Measurements from ENCODE around the gene ZNF514.

ZNF514 gene

DNA sequence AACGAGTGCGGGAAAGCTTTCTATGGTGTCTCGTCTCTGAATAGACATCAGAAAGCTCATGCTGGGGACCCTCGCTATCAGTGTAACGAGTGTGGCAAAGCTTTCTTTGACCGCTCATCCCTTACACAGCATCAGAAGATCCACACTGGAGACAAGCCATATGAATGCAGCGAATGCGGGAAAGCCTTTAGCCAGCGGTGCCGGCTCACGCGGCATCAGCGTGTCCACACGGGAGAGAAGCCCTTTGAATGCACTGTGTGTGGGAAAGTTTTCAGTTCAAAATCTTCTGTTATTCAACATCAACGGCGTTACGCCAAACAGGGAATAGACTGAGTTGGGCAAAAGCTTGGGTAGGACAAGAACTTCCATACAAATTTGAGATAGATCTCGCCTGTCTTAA is 22.1 kb upstream of the ZNF514 start:
- Histone ChIP-seq H3K27me3 (ENCODE audit: control insufficient read depth in 5 of 5, insufficient read depth in 4 of 5, low read length in 5 of 5) (peaks cover 0 to 5% (median 0%) of the 10 kb centered on the region in 5 donors), H3K9me3 (ENCODE audit: control insufficient read depth in 5 of 5, low read length in 5 of 5) (peaks cover 6 to 17% (median 9%) of the 10 kb centered on the region in 5 donors), H3K4me1 (ENCODE audit: control insufficient read depth in 5 of 5, insufficient read depth in 5 of 5, low read length in 5 of 5) (peaks cover 0 to 10% (median 0%) of the 10 kb centered on the region in 5 donors), H3K9ac (ENCODE audit: low read length in 5 of 5) (peak overlapping the region in 1 of 5 donors; percentile 65), H3K4me3 (ENCODE audit: low read depth in 1 of 5, low read length in 5 of 5) (peak overlapping the region in 1 of 5 donors; percentile 30), H3K27ac (ENCODE audit: low read depth, low read length) (no peak overlapping the region), H3K36me3 (ENCODE audit: control insufficient read depth in 5 of 5, insufficient read depth in 5 of 5, low read length in 5 of 5) (peaks cover 33 to 60% (median 42%) of the 10 kb centered on the region in 5 donors)

DNA sequence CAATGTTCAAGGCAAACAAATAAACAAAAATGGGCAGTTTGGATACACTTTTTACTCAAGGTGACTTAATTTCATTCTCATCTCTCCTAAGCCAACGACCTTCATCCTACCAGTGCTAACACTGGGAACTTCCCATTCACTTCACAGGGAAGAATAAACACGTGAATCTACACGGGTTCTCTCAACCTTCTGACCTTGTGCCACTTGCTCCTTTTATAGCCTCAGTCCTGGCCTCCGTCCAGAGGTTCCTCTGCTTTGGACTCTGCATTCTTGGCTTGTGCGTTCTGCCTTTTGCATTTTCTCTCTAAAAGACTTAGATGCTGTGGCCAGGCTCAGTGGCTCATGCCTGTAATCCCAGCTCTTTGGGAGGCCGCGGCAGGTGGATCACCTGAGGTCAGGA is 19.8 kb upstream of the ZNF514 start:
- Histone ChIP-seq H3K9me3 (ENCODE audit: control insufficient read depth in 5 of 5, low read length in 5 of 5) (peaks cover 6 to 17% (median 9%) of the 10 kb centered on the region in 5 donors), H3K9ac (ENCODE audit: low read length in 5 of 5) (no peak overlapping the region), H3K27ac (ENCODE audit: low read depth, low read length) (no peak overlapping the region), H3K36me3 (ENCODE audit: control insufficient read depth in 5 of 5, insufficient read depth in 5 of 5, low read length in 5 of 5) (peaks cover 33 to 68% (median 46%) of the 10 kb centered on the region in 5 donors), H3K4me1 (ENCODE audit: control insufficient read depth in 5 of 5, insufficient read depth in 5 of 5, low read length in 5 of 5) (peaks cover 0 to 10% (median 0%) of the 10 kb centered on the region in 5 donors), H3K4me3 (ENCODE audit: low read depth in 1 of 5, low read length in 5 of 5) (no peak overlapping the region), H3K27me3 (ENCODE audit: control insufficient read depth in 5 of 5, insufficient read depth in 4 of 5, low read length in 5 of 5) (peaks cover 0 to 5% (median 0%) of the 10 kb centered on the region in 5 donors)

- no peaks in the 10 kb centered on the region for H3K4me1 ChIP-seq (ENCODE audit: control insufficient read depth in 5 of 5, insufficient read depth in 5 of 5, low read length in 5 of 5)
- H3K27ac ChIP-seq (ENCODE audit: low read depth, low read length), result no peak overlapping the region
- no peaks in the 10 kb centered on the region for H3K27me3 ChIP-seq (ENCODE audit: control insufficient read depth in 5 of 5, insufficient read depth in 4 of 5, low read length in 5 of 5)
- H3K9ac ChIP-seq (ENCODE audit: low read length in 5 of 5), result no peak overlapping the region
- H3K9me3 ChIP-seq (ENCODE audit: control insufficient read depth in 5 of 5, low read length in 5 of 5), result no peaks in the 10 kb centered on the region
- no peak overlapping the region for H3K4me3 ChIP-seq (ENCODE audit: low read depth in 1 of 5, low read length in 5 of 5)
- H3K36me3 ChIP-seq (ENCODE audit: control insufficient read depth in 5 of 5, insufficient read depth in 5 of 5, low read length in 5 of 5), result peaks cover 2 to 25% (median 12%) of the 10 kb centered on the region in 5 donors
Observed at GRCh38 chr2:95174031-95174542, 14.4 kb upstream of the ZNF514 start.

DNA sequence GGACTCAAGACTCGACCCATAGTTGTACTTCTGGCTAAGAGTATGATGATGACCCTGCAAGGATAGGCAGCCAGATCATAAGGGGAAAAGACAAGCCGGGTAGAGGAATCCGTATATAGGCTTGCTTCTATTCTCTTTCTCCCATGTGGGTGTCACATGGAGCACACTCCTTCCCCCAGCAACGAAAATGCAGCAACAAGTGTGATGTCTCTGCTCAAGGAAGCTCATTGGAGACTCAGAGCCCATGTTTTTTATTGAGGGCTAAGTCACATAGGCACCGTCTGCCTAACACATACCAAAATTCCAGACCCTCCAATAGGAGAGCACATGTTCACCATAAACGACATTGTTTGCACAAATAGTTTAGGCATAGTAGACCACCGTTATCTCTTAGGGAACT is 12.3 kb upstream of the ZNF514 start:
- no peak overlapping the region for H3K4me3 ChIP-seq (ENCODE audit: low read depth in 1 of 5, low read length in 5 of 5)
- no peak overlapping the region for H3K27ac ChIP-seq (ENCODE audit: low read depth, low read length)
- peaks cover 0 to under 1% (median 0%) of the 10 kb centered on the region in 5 donors for H3K4me1 ChIP-seq (ENCODE audit: control insufficient read depth in 5 of 5, insufficient read depth in 5 of 5, low read length in 5 of 5)
- no peaks in the 10 kb centered on the region for H3K9me3 ChIP-seq (ENCODE audit: control insufficient read depth in 5 of 5, low read length in 5 of 5)
- H3K9ac ChIP-seq (ENCODE audit: low read length in 5 of 5), result no peak overlapping the region
- no peaks in the 10 kb centered on the region for H3K27me3 ChIP-seq (ENCODE audit: control insufficient read depth in 5 of 5, insufficient read depth in 4 of 5, low read length in 5 of 5)
- H3K36me3 ChIP-seq (ENCODE audit: control insufficient read depth in 5 of 5, insufficient read depth in 5 of 5, low read length in 5 of 5), result peaks cover 0 to 8% (median 4%) of the 10 kb centered on the region in 5 donors

DNA sequence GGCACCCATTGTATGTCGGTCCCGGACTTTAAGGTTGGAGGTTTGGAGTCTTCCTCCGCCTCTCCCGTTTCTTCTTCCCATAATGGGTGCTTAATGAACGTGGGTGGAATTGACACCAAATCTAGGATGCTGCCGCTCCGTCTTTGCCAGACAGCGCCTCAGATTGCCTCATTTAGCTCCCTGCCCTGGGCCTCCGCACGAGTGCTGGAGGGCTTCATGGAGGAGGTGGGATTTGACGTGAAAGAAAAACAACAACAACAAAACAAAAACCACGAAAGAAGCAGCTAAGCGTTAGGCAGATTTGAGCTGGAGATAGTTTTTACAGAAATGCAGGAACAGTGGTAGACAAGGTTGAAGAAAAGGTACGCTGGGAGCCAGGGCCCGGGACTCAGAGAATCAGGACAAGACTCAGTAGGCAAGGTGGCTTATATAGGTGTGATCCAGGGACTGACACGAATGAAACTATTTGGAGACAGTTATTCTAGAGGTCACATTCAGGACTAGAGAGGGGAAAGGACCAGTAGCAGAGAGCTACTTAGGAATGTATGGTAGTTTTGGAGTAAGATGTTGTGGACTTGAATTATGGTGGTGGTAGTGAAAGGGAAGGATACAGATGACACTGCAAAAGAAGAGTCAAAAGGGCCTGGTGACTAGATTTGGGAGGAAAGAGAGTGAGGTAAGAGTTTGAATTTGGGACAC is 6.6 kb upstream of the ZNF514 start:
- H3K4me1 ChIP-seq (ENCODE audit: control insufficient read depth in 5 of 5, insufficient read depth in 5 of 5, low read length in 5 of 5), result peaks cover 7 to 25% (median 24%) of the 10 kb centered on the region in 5 donors
- no peaks in the 10 kb centered on the region for H3K27me3 ChIP-seq (ENCODE audit: control insufficient read depth in 5 of 5, insufficient read depth in 4 of 5, low read length in 5 of 5)
- no peaks in the 10 kb centered on the region for H3K9me3 ChIP-seq (ENCODE audit: control insufficient read depth in 5 of 5, low read length in 5 of 5)
- peak overlapping the region; percentile 82 to 100 (median 92) for H3K9ac ChIP-seq (ENCODE audit: low read length in 5 of 5)
- peak overlapping the region; percentile 97 for H3K27ac ChIP-seq (ENCODE audit: low read depth, low read length)
- peak overlapping the region; percentile 87 to 100 (median 97) for H3K4me3 ChIP-seq (ENCODE audit: low read depth in 1 of 5, low read length in 5 of 5)
- no peaks in the 10 kb centered on the region for H3K36me3 ChIP-seq (ENCODE audit: control insufficient read depth in 5 of 5, insufficient read depth in 5 of 5, low read length in 5 of 5)

- Histone ChIP-seq H3K9me3 (ENCODE audit: control insufficient read depth in 5 of 5, low read length in 5 of 5) (no peaks in the 10 kb centered on the region), H3K27ac (ENCODE audit: low read depth, low read length) (peak within 1 kb of the TSS; percentile 97), H3K4me1 (ENCODE audit: control insufficient read depth in 5 of 5, insufficient read depth in 5 of 5, low read length in 5 of 5) (peaks cover 7 to 25% (median 24%) of the 10 kb centered on the region in 5 donors), H3K4me3 (ENCODE audit: low read depth in 1 of 5, low read length in 5 of 5) (peak within 1 kb of the TSS; percentile 87 to 100 (median 97)), H3K9ac (ENCODE audit: low read length in 5 of 5) (peak within 1 kb of the TSS; percentile 89 to 100 (median 96)), H3K36me3 (ENCODE audit: control insufficient read depth in 5 of 5, insufficient read depth in 5 of 5, low read length in 5 of 5) (no peaks in the 10 kb centered on the region), H3K27me3 (ENCODE audit: control insufficient read depth in 5 of 5, insufficient read depth in 4 of 5, low read length in 5 of 5) (no peaks in the 10 kb centered on the region)
Observed at GRCh38 chr2:95165371-95166064, 5.9 kb upstream of the ZNF514 start, which contains the start of gene ZNF2. ZNF2 (plus strand) TSS chr2:95165809; CDS start chr2:95176227, 10,418 bp downstream.

DNA sequence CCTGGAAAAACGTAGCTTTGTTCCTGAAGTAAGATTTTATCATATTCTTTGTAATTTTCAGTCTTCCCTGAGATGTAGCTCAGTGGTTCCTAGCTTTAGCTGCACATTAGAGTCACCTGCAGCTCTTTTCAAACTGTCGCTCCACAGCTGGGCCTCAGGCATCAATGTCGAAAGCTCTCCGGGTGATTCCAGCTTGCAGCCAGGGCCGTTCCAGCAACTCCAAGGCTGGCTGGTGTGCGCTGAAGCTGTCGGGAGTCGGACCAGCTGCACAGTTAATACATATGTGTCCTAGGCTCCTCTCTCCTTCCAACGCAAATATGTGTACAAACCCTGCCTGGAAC is 5.4 kb upstream of the ZNF514 start:
- peak overlapping the region; percentile 97 for H3K27ac ChIP-seq (ENCODE audit: low read depth, low read length)
- no peaks in the 10 kb centered on the region for H3K27me3 ChIP-seq (ENCODE audit: control insufficient read depth in 5 of 5, insufficient read depth in 4 of 5, low read length in 5 of 5)
- H3K4me1 ChIP-seq (ENCODE audit: control insufficient read depth in 5 of 5, insufficient read depth in 5 of 5, low read length in 5 of 5), result peaks cover 7 to 28% (median 27%) of the 10 kb centered on the region in 5 donors
- peak overlapping the region; percentile 89 to 100 (median 96) for H3K9ac ChIP-seq (ENCODE audit: low read length in 5 of 5)
- no peaks in the 10 kb centered on the region for H3K36me3 ChIP-seq (ENCODE audit: control insufficient read depth in 5 of 5, insufficient read depth in 5 of 5, low read length in 5 of 5)
- no peaks in the 10 kb centered on the region for H3K9me3 ChIP-seq (ENCODE audit: control insufficient read depth in 5 of 5, low read length in 5 of 5)
- peak overlapping the region; percentile 87 to 100 (median 97) for H3K4me3 ChIP-seq (ENCODE audit: low read depth in 1 of 5, low read length in 5 of 5)

- Histone ChIP-seq H3K9ac (ENCODE audit: low read length in 5 of 5) (peak overlapping the region; percentile 64 to 89 (median 75)), H3K27ac (ENCODE audit: low read depth, low read length) (no peak overlapping the region), H3K4me1 (ENCODE audit: control insufficient read depth in 5 of 5, insufficient read depth in 5 of 5, low read length in 5 of 5) (peaks cover 2 to 25% (median 19%) of the 10 kb centered on the region in 5 donors)
Observed at GRCh38 chr2:95158891-95159619, 593 bp downstream of the ZNF514 start.

GRCh38 chr2:95158441-95158840 is 1.2 kb downstream of the ZNF514 start:
- H3K9ac ChIP-seq (ENCODE audit: low read length in 5 of 5), result peak overlapping the region in 4 of 5 donors; percentile 71 to 89 (median 78)
- no peak overlapping the region for H3K27ac ChIP-seq (ENCODE audit: low read depth, low read length)
- H3K36me3 ChIP-seq (ENCODE audit: control insufficient read depth in 5 of 5, insufficient read depth in 5 of 5, low read length in 5 of 5), result peaks cover 17 to 34% (median 30%) of the 10 kb centered on the region in 5 donors
- H3K9me3 ChIP-seq (ENCODE audit: control insufficient read depth in 5 of 5, low read length in 5 of 5), result peaks cover 2 to 16% (median 11%) of the 10 kb centered on the region in 5 donors
- no peaks in the 10 kb centered on the region for H3K27me3 ChIP-seq (ENCODE audit: control insufficient read depth in 5 of 5, insufficient read depth in 4 of 5, low read length in 5 of 5)
- peak overlapping the region; percentile 74 to 93 (median 87) for H3K4me3 ChIP-seq (ENCODE audit: low read depth in 1 of 5, low read length in 5 of 5)
- H3K4me1 ChIP-seq (ENCODE audit: control insufficient read depth in 5 of 5, insufficient read depth in 5 of 5, low read length in 5 of 5), result peaks cover 2 to 22% (median 19%) of the 10 kb centered on the region in 5 donors

More at GRCh38 chr2:95158891-95159619, 593 bp downstream of the ZNF514 start:
- Histone ChIP-seq H3K36me3 (ENCODE audit: control insufficient read depth in 5 of 5, insufficient read depth in 5 of 5, low read length in 5 of 5) (peaks cover 14 to 30% (median 28%) of the 10 kb centered on the region in 5 donors), H3K4me3 (ENCODE audit: low read depth in 1 of 5, low read length in 5 of 5) (peak overlapping the region; percentile 74 to 93 (median 87)), H3K27me3 (ENCODE audit: control insufficient read depth in 5 of 5, insufficient read depth in 4 of 5, low read length in 5 of 5) (no peaks in the 10 kb centered on the region), H3K9me3 (ENCODE audit: control insufficient read depth in 5 of 5, low read length in 5 of 5) (peaks cover 1 to 14% (median 9%) of the 10 kb centered on the region in 5 donors)

Data from subcutaneous abdominal adipose tissue (tissue), 5 donors.